CD4-positive, alpha-beta T cell treated with Interleukin-1 beta for 1 hour (primary cell): ENCODE data around the gene UBAC2.
"Not testable (repeated sequence)": the region's sequence is repeated elsewhere in the genome, so short reads cannot be mapped to it uniquely, and the experiment has no call there.

Experiments
- DNase-seq, 2 donors: peaks; one replicate each; pipeline ENCODE4 v3.0.0-alpha.2; 2020 to 2022

UBAC2 gene

DNA sequence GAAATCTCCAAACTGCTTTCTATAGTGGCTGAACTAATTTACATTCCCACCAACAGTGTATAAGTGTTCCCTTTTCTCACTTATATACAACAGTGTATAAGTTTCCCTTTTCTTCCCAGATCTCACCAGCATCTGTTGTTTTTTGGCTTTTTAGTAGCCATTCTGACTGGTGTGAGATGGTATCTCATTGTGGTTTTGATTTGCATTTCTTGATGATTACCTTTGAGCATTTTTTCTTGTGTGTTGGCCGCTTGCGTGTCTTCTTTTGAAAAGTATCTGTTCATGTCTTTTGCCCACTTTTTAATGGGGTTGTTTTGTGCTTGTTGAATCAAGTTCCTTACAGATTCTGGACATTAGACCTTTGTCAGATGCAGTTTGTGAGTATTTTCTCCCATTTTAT lies 49.0 kb downstream of the UBAC2 start:
- not testable (repeated sequence) for DNase-seq

DNA sequence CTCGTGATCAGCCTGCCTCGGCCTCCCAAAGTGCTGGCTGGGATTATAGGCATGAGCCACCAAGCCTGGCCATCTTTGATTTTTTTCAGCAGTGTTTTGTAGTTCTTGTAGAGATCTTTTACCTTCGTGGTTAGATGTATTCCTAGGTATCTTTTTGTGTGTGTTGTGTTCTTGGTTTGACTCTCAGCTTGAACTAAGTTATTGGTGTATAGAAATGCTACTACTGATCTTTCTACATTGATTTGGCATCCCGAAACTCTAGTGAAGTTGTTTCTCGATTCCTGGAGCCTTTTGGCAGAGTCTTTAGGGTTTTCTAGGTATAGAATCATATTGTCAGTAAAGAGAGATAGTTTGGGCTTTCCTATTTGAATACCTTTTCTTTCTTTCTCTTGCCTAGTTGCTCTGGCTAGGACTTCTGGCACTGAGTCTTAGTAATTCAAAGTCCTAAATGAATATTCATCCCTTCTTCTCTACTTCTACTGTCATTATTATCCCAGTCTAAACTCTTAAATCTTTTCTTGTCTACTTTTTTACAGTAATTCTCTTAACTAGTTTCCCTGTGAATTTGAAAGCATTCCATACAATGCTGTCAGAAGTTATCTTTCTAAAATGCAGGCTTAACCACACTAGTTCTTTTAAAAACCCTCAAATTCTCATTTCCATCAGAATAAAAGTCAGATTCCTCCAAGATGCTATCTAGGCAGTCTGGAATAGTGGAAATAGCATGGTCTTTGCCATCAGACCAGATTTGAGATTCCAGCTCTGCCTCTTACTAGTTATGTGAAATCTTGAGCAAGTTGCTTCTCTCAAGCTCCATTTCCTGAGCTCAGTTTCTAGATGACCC lies 50.5 kb downstream of the UBAC2 start:
- no peak for DNase-seq

DNA sequence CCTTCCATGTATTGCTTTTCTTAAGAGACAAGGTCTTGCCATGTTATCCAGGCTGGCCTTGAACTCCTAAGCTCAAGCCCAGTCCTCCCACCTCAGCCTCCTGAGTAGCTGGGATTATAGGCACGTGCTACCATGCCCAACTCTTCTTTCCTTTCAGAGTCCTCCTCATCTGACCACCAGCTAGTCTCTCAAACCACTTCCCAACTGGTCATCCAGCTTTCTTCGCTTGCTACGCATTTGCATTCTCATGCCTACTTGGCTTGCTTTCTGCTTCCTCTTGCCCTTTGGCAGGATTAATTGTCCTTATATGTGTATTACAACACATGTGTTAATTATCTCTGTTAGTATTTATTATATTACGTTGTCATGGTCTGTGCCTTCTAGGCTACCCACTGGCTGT lies 51.3 kb downstream of the UBAC2 start:
- DNase-seq: no peak

DNA sequence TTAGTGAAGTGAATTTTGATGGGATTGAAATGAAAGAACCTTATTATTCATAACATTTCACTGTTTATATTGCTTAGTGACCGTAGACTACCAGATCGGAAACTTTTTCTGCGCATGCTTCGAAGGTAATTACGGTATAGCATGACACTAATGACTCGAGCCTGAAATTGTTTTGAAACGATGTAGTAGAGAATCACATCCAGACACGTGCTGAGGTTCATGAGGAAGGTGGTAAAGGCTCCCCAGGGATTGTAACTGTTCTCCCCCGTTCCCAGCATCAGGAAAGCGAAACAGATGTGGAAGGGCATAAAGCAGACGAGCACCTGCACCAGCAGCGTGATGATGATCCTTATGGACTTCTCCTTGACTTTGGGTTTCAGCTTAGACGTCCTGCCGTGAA lies 54.2 kb downstream of the UBAC2 start:
- DNase-seq: no peak

DNA sequence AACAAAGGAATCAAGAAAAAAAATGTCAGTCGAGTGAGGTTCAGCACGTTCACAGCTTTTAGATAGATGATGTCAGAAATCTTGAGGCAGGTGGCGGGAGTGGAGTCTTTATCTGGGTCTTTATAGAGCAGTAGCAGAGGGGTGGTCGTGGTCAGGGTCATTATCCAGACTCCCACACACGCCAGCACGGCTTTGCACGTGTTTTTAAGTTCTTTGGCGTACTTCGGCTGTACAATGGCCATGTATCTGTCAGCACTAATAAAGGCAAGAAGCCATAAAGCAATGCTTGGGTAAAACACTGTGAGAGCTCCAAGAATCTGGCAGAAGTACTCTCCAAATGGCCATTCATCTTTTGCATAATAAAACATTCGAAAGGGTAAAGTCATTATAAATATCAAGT lies 54.6 kb downstream of the UBAC2 start:
- no peak for DNase-seq

DNA sequence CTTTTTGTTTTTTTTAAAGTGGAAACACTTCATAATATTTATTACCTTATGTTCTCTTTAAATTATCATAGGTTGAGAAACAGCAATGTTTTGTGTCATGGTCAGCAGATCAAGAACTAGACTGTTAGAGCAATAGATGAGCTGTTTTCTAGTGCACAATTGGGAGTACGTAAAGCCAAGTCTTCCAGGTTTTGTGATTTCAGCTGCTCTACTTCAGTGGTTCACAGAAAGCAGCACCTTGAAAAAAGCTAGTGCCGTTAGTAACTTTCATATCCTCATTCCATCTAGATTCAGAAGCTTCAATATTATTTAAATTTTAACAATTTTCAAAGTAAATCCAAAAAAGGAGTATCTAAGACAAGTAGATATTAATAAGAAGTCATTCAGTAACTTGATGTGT lies 55.6 kb downstream of the UBAC2 start:
- no peak for DNase-seq

DNA sequence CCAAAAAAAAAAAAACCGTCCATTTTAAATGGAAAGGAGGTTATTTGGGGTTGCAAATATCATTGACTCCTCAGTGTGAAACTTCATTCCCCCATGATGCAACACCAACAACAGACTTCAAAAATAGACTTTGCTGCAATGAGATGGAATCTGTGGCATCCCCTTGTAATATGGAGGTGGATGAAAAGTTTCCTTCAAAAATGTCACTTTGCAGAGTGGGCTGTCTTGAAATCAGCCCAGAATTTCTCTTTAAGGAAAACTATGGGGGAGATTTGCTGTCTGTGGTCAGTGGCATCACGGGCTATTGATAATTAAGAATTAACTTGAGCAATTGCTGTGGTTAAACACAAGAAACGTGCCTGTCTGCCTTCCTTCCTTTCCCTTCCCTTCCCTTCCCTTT lies 56.1 kb downstream of the UBAC2 start:
- DNase-seq: no peak

DNA sequence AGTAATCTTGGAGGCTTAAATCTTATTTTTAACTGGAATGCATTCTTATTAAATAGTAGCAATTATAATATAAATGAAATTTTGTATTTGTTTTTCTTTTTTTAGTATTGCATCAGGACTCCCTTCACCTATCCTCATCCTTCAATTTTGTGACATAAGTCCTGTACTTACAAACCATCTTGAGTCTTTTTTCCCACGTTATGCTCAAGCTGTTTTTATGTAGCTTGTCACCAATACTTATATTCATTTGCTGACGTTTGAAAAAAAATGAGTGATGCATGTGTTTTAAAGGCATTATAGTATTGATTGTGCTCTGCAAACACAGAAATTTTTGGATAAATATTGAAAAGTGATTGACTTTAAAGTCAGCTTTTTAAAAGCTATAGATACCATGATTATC lies 56.6 kb downstream of the UBAC2 start:
- DNase-seq: no peak

DNA sequence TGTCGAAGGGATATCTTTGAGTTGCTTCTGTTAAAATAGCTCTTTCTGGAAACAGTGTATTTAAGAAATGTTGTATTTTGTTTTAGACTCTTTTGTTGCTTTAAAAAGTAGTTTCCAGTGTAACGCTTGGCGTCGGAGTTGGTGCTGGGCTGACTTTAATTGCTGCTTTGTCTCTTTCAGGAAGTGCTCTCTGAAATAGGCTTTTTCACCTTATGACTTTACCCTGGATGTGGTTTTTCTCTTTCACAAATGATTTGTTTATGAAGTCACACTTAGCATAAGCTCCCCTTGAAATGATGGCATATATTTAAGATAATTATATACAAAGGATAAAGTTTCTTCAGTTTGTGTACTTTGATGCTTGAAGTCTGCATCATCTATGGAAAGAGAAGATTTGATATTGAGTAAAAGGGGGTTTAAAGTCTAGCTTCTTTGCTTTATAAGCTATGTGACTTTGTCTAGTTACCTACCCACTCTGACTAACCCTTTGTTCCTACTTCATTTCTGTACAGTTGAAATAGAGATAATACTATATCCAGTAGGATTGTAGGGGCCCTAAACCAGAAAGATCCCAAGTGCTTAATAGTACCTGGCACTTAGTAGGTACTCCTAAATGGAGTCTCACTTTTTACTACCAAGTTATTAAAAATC lies 57.7 kb downstream of the UBAC2 start, which contains the start of gene GPR18:
TSS of gene GPR18 (minus strand) at position 170 of the 651 bp plus-strand sequence. CDS start 2,507 bp downstream, outside the sequence.
- peak in 1 of 2 donors; percentile 64 for DNase-seq

DNA sequence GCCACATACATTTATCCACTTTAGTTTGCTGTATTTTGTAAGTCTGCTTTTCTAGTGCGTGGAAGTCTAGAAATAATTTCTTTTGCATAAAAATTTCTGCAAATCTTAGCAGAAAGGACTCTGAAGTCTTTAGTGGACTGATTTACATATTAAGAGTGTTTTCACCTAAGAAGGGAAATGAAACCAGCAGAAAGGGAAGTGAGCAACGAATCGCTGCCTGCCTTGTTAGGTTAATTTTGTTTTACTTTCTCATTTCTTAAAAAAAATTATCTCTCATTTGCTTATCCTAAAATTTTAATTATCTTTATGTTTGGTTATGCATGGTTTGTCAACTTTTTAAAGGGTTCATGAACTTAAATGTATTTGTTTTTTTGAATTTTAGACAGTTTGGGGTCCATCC lies 58.3 kb downstream of the UBAC2 start:
- DNase-seq: peak; percentile 42 to 57

DNA sequence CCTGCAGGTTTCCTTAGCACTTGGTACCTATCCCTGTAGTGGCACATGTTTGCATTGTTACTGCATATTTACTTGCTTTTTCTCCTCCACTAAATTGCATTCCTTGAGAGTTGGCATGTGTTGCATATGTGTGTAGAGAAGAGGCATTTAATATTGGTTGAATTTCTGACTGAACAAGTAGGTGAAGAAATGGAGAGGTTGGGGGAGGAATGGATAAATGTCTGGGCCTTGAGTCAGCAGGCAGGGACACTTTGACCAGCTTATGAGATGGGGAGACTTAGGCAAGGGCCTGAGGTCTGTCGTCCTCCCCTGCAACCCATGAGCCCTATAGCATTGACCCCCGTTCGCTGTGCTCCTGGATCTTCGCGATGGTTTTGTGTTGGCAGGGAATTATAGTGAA lies 59.6 kb downstream of the UBAC2 start:
- DNase-seq: no peak

DNA sequence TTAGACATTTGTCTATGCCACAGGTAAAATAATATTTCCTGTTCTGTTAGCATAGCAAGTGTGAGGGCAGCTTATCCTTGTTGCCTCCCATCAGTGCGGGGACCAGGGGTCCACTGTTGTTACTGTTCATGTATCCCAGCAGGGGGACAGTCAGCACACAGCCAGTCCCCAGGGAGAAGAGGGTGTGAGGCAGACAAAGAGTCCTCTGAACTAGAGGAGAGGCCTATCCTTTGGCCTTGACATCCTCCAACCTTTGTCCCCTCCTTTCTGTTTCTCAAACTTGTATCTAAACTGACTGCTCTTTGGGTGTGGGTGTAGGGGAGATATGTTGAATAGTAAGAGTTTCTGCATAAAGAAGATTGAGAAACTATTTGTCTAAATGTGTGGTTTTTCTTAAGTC lies 60.4 kb downstream of the UBAC2 start:
- no peak for DNase-seq

DNA sequence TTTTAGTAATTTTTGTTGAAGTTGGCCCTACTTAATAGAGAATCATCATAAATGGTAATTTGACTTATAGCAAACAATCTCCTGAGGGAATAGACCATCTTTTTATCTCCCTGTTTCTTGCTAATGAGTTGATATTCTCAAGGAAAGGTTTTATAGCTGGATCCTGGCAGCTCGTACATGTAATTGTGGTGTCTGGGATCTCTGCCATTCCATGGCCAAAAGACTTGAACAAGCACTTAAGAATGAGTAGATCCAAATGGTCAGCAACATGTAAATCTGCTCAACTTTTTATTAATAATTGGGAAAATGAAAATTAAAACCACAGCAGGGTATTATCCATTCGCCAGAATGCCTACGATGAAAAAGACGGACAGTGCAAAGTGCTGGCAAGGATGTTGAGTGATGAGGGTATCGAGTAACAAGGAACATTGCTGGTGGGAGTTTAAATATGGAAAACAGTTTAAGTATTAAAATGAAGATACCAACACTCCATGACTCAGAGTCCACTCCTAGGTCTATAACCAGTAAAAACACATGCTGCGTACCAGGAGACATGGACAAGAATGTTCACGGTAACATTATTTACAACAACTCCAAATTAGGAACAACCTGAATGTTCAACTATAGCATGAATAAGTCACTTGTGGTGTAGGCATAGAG lies 62.6 kb downstream of the UBAC2 start:
- DNase-seq: no peak

DNA sequence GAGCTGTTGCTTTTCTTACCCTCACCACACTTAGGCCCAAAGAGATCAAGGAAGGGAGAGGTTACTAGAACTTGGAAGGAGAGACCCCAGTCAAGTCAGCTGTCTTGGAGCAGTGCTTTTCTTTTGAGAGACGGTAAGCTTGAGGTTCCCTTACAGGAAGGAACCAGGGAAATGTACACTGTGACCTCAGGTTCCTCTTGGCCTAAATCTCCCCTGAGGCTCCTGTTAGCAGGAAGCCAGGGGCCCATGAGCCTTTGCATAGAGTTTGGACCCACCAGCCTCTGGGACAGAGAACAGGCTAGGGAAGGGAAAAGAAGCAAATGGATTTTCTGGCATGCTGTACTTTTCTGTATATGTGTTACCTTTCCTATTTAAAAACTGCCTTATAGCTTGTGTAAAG lies 63.4 kb downstream of the UBAC2 start:
- DNase-seq: no peak

DNA sequence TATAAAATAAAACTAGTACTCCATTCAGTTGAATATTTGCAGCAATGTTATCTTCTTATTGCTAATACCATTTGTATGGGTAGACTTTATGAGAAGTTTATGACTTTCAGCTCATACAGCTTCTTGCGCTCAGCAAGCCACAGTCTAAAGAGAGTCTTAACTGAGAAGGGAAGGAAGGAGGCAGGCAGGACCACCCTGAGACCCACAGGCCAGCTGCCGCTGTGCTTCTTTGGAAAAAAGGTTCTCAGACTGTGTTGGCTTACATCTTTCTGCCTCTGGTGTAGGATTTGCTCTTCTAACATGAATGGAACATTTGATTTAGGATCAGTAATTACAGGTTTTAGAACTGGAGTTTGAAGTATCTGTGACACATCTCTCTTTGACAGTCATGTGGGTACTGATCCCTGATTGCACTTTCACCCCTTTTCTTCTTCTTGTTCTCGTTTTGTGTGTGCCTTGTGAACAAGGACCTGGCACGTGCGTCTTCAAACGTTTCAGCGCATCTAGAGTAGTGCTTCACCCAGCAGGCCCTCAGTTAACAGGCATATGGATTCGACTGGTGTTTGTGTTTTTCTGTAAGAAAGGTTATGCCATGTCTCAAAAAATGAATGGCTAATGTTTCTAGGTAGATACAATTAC lies 64.6 kb downstream of the UBAC2 start:
- no peak for DNase-seq

DNA sequence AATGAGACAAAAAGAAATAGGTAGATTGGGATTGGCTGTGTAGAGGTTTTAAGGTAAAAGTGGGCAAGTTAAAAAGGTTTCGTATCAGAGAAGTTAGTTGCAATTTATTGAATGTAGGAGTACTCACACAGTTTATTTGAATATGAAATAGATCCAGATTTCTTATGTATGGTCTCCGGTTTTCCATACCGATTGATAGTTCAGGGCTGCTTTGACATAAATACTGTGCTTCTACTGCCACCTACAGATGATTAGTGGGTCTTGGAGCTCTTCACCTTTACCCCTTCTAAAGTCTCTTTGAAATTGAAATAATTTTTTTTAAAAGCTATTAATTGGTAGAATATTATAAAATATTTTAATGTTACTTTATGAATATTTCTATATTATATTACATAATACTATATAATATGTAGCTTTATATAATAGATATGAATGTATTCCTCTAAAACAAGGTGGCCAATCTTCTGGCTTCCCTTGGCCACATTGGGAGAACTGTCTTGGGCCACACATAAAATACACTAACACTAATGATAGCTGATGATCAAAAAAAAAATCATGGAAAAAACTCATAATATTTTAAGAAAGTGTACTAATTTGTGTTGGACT lies 65.3 kb downstream of the UBAC2 start:
- peak; percentile 32 to 76 for DNase-seq

DNA sequence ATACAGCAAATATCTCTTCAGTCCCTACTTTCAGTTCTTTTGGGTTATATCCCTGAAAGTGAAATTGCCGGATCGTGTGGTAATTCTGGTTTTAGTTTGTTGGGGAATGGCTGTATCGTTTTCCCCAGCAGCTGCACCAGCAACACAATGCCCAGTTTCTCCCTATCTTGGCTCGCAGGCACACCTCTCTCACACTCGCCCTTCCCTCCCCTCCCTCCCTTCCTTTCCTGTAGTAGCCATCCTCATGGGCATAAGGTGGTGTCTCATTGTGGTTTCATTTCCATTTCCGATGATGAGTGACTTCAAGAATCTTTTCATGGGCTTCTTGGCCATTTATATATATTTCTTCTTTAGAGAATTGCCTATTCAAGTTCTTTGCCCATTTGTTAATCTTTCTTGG lies 66.2 kb downstream of the UBAC2 start:
- no peak for DNase-seq

DNA sequence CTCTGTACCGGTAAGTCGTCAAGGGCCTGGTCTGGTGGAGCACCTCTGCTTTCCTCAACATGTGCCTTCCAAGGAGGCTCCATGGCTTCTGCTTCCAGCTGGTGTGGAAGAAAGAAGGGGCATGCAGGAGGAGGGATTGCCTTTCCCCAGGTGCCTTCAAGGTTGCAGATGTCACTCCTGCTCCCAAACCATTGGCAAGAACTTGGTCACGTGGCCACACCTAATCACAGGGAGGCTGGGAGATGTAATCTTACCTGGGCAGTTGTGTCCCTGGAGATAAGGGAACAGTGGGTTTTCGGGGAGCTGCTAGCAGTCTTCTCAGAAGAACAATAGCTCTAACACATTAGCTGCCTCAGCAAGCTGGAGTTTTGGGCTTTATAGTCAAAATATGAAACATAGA lies 67.3 kb downstream of the UBAC2 start:
- no peak for DNase-seq

DNA sequence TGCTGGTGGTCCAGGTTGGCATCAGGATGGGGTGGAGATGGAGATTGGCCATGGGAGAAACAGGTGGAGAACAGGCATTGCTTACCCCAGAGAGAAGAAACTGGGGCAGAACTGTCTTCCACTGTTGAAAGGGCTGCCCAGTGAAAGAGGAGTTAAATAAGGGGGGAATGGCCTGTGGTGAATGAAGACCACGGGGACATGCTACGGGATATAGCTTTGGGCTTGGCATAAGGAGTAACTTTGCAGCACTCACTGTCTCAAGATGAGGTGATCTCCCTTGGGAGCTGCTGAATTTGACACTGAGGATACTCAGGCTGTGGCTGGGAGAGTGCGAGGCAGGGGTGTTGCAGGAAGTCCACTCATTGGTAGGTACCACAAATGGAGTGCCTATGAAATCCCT lies 68.2 kb downstream of the UBAC2 start:
- no peak for DNase-seq

DNA sequence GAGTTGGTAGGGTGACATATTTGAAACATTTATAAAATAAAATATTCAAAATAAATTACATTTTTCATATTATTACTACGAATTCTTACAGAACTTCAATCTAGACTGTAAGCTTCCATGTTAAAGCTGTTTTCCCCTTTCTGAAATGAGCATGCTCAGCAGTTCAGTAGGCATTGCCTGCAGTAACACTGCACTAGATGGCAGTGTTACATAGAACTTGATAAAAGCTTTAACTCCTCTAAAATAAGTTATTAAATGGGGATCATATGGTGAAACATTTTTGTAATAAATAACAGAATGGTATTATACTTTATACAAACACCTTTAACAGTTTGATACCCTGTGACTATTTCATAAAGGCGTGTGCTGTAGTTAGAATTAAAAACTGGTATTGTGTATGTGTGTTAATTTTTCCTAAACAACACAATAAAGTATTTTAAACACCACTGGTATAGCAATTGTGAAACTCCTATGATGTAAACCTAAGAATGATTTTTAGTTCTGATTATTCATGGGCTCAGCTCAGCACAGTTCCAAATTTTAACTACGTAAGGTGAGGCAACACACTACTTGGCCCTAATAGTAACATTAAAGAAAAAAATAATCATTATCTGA lies 69.1 kb downstream of the UBAC2 start:
- DNase-seq: peak; percentile 57 to 76

DNA sequence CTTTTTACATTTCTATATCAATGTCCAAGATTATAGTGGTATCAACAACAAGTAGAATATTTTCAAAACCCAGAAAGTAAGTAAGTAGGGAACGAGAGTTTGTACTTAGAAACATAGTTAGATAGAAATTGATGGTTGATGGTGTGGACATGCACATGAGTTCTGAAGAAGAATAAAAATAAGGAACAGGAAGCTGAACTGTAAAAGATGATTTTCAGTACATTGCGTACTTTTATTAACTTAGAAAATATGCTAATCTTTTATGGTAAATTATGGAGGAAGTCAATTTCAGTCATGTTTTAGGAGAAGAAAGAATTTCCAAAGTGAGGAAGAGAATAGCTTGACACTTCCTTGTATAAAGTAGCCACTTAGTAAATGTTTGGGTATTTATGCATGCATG lies 69.9 kb downstream of the UBAC2 start:
- DNase-seq: no peak

DNA sequence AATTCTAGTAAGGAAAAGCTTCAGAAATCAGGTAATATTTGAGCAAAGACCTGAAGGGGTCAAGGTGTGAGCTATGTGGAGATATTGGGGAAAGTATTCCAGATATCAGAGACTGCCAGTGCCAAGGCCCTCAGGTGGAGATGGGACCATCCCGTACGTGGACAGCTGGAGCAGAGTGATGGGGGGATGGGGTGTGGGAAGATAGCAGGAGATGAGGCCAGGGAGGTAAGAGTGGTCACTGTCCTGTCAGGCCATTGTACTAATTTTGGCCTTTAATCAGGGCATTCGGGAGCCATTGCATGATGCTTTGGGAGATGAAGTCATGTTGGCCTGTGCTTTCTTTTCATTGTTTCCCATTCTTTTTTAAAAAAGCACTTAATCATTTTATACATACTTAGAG lies 70.6 kb downstream of the UBAC2 start:
- no peak for DNase-seq

DNA sequence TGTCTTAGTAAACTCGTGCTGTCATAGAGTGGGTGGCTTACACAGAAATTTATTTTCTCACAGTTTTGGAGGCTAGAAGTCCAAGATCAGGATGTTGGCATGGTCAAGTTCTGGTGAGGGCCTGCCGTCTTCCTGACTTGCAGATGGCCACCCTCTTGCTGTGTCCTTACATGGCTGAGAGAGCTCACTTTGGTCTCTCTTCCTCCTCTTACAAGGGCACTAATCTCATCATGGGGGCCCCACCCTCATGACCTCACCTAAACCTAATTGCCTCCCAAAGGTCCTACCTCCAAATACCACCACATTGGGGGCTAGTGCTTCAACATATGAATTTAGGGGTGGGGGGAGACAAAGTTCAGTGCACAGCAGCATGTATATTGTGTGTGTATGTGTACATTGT lies 71.8 kb downstream of the UBAC2 start:
- DNase-seq: no peak
